ENCODE data around the gene TFAP2B.

The TFAP2B gene

GRCh38 chr6:50849796-50850180 is 31.1 kb downstream of the TFAP2B start:
- Histone ChIP-seq H3K4me3 (replicated peaks; ENCODE audit: low read depth, low read length) (no peak overlapping the region), H3K36me3 (ENCODE audit: control insufficient read depth, insufficient read depth, low read length) (no peaks in the 10 kb centered on the region), H3K27me3 (replicated peaks; ENCODE audit: control insufficient read depth, insufficient read depth, low read length) (no peaks in the 10 kb centered on the region; the same call in 1 of the 2 replicates)
- no peak for DNase-seq (ENCODE audit: extremely low read depth, insufficient read length)
- no peak for TF ChIP-seq CTCF (IDR thresholded peaks at IDR 0.05; ENCODE audit: insufficient read depth, low read length, poor library complexity, severe bottlenecking)

- Histone ChIP-seq H3K27me3 (replicated peaks; ENCODE audit: control insufficient read depth, insufficient read depth, low read length) (no peaks in the 10 kb centered on the region; the same call in 1 of the 2 replicates), H3K4me3 (replicated peaks; ENCODE audit: low read depth, low read length) (no peak overlapping the region), H3K36me3 (ENCODE audit: control insufficient read depth, insufficient read depth, low read length) (no peaks in the 10 kb centered on the region)
- DNase-seq (ENCODE audit: extremely low read depth, insufficient read length), result no peak
- TF ChIP-seq CTCF (IDR thresholded peaks at IDR 0.05; ENCODE audit: insufficient read depth, low read length, poor library complexity, severe bottlenecking), result no peak
Observed at GRCh38 chr6:50850223-50851048, 31.8 kb downstream of the TFAP2B start.

- no peaks in the 10 kb centered on the region; the same call in 1 of the 2 replicates for H3K27me3 ChIP-seq (replicated peaks; ENCODE audit: control insufficient read depth, insufficient read depth, low read length)
- DNase-seq (ENCODE audit: extremely low read depth, insufficient read length), result no peak
- no peak overlapping the region for H3K4me3 ChIP-seq (replicated peaks; ENCODE audit: low read depth, low read length)
- no peak for TF ChIP-seq CTCF (IDR thresholded peaks at IDR 0.05; ENCODE audit: insufficient read depth, low read length, poor library complexity, severe bottlenecking)
- no peaks in the 10 kb centered on the region for H3K36me3 ChIP-seq (ENCODE audit: control insufficient read depth, insufficient read depth, low read length)
Observed at GRCh38 chr6:50851049-50851845, 32.6 kb downstream of the TFAP2B start.

GRCh38 chr6:50853939-50854338 is 35.3 kb downstream of the TFAP2B start:
- Histone ChIP-seq H3K4me3 (replicated peaks; ENCODE audit: low read depth, low read length) (no peak overlapping the region), H3K27me3 (replicated peaks; ENCODE audit: control insufficient read depth, insufficient read depth, low read length) (no peaks in the 10 kb centered on the region; the same call in 1 of the 2 replicates), H3K36me3 (ENCODE audit: control insufficient read depth, insufficient read depth, low read length) (no peaks in the 10 kb centered on the region)
- TF ChIP-seq CTCF (IDR thresholded peaks at IDR 0.05; ENCODE audit: insufficient read depth, low read length, poor library complexity, severe bottlenecking), result no peak
- DNase-seq (ENCODE audit: extremely low read depth, insufficient read length), result no peak

- Histone ChIP-seq H3K36me3 (ENCODE audit: control insufficient read depth, insufficient read depth, low read length) (no peaks in the 10 kb centered on the region), H3K4me3 (replicated peaks; ENCODE audit: low read depth, low read length) (no peak overlapping the region), H3K27me3 (replicated peaks; ENCODE audit: control insufficient read depth, insufficient read depth, low read length) (no peaks in the 10 kb centered on the region)
- DNase-seq (ENCODE audit: extremely low read depth, insufficient read length), result no peak
- no peak for TF ChIP-seq CTCF (IDR thresholded peaks at IDR 0.05; ENCODE audit: insufficient read depth, low read length, poor library complexity, severe bottlenecking)
Observed at GRCh38 chr6:50861692-50862091, 43.0 kb downstream of the TFAP2B start.
